ENCODE measurements around the gene SSH2.

Gene SSH2

GRCh38 chr17:29616300-29617048, 313.6 kb downstream of the SSH2 start:
- DNase-seq (ENCODE audit: extremely low read depth in 1 of 2, low read depth in 1 of 2) = no peak

DNA sequence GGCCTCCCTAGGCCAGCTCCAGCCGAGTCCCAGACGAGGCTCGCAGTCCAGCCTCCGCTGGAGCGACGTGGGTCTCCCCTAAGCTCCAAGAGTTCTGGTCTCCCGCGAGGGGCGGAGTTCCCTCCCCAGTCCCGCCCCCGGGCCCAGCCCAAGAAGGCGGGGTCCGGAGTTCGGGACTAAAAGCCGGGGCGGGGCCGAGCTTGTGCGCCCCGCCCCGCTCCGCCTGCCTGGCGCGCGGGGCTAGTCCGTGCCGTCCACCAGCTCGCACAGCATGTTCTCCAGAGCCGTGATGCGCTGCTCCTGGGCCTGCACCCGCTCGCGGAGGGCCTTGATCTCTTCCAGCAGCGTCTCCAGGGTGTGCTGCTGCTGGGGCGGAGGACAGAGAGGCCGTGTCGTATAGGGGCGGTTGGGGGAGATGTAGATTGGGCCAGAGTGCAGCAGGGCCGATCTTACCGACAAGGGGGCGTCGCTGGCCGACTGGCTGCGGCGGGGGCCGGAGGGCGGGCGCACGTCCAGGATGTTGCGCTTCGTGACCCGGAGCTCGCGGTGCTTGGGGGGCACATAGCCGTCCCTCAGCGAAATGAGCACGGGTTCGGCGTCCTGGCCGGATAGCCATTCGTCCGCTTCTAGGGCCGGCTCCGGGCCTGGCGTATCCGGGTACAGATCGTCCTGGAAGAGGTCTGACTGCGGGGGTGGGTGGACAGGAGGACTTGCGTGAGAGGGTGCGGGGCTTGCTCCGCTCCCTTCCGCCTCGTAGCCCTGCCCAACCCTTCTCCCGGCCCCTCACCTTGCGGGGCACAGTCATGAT, 314.3 kb downstream of the SSH2 start:
- peak in 1 of 2 donors; percentile 73 for DNase-seq (ENCODE audit: extremely low read depth in 1 of 2, low read depth in 1 of 2)

- DNase-seq (ENCODE audit: extremely low read depth in 1 of 2, low read depth in 1 of 2) = peak; percentile 49 to 52
Observed at GRCh38 chr17:29615048-29615385, 315.0 kb downstream of the SSH2 start.

DNA sequence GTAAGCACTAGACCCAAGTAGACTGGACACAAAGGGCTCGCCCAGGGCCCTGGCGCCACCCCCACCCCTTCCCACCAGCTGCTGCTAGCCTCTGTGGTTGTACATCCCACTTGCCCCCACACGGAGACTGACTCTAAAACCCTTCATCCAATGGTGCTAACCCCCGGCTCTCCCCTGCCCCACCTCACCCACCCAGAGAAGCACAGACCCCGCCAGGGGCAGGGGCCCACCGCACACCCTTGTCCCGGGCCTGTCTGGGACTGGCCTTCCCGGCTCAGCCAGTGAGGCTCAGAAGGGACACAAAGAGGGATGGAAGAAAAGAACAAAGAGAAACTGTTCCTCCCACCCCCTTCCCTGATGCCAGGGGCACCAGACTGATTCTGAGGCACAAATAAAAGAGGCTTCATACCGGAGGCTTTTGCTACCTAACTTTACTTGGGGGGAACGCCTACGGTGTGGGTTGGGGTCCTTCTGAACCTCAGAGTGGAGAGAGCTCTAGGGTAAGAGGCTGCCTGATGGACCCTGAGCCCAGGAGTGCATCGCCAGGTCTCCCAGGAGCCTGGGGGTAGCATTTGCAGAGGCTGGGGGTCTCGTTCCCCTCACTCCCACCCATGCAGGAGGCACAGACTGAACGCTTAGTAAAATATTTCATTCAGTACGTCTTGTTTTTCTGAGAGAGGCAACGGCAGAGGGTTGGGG, 315.5 kb downstream of the SSH2 start:
- DNase-seq (ENCODE audit: extremely low read depth in 1 of 2, low read depth in 1 of 2) = no peak

- DNase-seq (ENCODE audit: extremely low read depth in 1 of 2, low read depth in 1 of 2) = no peak
Observed at GRCh38 chr17:29613856-29614255, 316.2 kb downstream of the SSH2 start.

GRCh38 chr17:29613352-29613837, 316.6 kb downstream of the SSH2 start:
- DNase-seq (ENCODE audit: extremely low read depth in 1 of 2, low read depth in 1 of 2) = peak; percentile 79 to 92

DNA sequence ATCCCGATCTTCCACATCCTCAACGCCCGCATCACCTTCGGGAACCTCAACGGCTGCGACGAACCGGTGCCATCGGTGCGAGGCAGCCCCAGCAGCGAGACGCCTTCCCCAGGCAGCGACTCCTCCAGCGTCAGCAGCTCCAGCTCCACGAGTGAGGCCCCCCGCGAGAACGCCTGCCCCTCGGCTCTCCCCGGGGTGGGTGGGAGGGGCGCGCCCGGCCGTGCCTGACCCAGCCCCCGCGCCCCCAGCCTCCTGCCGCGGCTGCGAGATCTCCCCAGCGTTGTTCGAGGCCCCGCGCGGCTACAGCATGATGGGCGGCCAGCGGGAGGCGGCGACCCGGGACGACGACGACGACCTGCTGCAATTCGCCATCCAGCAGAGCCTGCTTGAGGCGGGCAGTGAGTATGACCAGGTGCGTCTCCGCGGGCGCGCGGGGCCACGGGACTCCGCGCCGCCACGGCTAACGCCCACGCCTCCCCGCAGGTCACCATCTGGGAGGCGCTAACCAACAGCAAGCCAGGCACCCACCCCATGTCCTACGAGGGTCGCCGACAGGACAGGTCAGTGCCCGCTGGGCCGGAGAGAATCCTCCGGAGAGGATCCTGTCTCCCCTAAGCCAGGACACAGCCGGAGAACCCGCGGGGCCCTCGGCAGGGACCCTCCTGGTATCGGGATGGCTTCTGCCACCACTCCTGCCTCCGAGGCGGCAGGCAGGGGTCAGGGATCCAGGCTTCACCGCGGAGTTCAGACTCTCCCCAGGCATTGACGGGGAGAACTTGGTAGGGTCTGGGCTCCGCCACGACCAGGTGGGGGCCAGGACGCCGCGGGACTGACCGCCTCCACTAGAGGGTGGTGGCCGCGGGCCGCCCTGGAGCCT, 317.4 kb downstream of the SSH2 start:
- DNase-seq (ENCODE audit: extremely low read depth in 1 of 2, low read depth in 1 of 2) = no peak

DNA sequence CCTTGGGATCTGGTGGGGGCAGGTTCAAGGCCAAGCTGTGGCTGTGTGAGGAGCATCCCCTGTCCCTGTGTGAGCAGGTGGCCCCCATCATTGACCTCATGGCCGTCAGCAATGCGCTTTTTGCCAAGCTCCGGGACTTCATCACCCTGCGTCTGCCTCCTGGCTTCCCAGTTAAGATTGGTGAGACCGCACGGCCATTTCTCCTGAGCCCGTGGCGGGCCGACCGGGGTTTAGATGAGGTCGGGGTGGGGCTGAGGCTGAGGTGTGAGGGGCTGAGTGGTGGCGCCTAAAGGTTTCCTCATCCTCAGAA, 318.0 kb downstream of the SSH2 start:
- no peak for DNase-seq (ENCODE audit: extremely low read depth in 1 of 2, low read depth in 1 of 2)

- DNase-seq (ENCODE audit: extremely low read depth in 1 of 2, low read depth in 1 of 2) = no peak
Observed at GRCh38 chr17:29611351-29612093, 318.5 kb downstream of the SSH2 start.

DNA sequence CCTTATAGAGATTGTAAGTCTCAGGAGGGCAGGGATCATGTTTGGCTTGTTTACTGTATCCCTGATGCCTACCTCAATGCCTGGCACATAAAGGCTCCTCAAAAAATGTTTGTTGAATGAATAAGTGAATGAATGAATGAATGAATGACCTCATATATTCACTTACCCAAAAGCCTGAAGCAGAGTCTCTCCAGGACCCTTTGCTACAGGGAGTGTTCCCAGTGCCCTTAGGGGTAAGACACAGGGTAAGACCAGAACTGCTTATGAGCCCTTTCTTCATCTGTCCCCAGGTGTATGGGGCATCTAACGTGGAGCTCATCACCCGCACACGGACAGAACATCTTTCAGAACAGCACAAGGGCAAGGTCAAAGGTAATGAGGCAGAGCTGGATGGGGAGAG, 319.6 kb downstream of the SSH2 start:
- no peak for DNase-seq (ENCODE audit: extremely low read depth in 1 of 2, low read depth in 1 of 2)

DNA sequence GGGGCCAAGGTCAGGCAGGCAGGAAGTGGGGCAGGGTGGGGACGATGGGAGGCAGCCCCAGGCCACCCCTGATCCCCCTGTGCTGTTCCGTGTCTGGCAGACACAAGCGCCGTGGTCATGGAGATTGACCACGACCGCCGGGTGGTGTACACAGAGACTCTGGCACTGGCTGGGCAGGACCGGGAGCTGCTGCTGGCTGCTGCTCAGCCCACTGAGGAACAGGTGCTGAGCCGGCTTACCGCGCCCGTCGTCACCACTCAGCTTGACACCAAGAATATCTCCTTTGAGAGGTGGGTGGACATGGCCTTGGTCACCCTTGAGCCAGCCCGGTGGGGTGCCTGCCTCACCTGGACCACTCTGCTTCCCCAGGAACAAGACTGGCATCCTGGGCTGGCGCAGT, 321.0 kb downstream of the SSH2 start:
- DNase-seq (ENCODE audit: extremely low read depth in 1 of 2, low read depth in 1 of 2) = no peak

- no peak for DNase-seq (ENCODE audit: extremely low read depth in 1 of 2, low read depth in 1 of 2)
Observed at GRCh38 chr17:29607557-29608195, 322.4 kb downstream of the SSH2 start.

DNA sequence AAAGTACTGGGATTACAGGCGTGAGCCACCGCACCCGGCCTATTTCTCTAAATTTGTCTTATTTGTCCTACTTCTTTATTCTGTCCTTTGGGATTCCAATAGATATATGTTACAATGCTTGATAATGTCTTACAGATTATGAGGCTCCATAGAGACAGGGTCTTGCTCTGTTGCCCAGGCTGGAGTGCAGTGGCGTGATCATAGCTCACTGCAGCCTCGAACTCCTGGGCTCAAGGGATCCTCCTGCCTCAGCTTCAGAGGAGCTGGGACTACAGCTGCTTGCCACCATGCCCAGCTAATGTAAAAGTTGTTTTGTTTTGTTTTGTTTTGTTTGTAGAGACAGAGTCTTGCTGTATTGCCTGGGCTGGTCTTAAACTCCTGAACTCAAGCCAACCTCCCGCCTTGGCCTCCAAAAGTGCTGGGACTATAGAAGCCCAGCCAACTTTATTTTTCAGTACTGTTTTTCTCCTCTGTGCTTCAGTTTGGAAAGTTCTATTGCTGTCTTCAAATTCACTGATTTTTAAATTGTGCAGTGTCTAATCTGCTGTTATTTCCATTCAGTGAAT, 326.8 kb downstream of the SSH2 start:
- DNase-seq (ENCODE audit: extremely low read depth in 1 of 2, low read depth in 1 of 2) = no peak

DNA sequence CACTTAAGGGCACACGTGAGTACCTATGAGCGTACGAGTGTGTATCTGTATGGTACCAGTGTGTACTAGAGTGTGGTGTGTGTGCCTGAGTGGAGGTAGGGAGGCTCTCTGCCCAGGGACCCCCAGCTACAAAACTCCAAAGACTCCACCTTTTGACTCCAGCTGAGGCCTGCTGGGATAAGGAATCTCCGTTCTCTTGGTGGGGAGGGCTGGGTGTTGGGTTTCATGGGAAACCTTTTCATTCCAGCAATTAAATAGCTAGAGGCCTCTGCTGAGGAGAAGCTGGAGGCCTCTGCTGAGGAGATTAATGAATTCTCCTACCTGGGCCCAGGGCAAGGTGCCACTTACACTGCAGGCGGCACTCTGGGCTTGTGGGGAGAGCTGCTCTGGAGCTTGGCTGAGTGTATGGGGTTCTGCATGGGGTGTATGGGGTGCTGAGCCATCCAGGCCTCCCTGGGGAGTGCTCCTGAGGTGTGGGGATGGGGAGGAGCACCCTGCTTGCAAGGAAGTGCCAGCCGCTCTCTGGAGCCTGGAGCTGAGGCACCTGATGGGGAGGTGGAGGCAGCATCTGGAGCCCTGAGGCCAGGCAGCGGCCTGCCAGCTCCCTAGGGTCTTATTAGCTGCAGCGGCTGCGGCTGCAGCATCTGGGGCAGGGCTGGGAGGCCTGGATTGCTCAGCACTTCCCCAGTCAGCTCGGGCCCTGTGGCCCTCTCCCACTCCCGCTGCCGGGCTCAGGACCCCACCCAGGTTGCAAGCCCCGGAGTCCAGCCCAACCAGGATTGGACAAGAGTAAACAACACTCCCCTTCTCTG, 332.5 kb downstream of the SSH2 start:
- DNase-seq (ENCODE audit: extremely low read depth in 1 of 2, low read depth in 1 of 2) = no peak

- no peak for DNase-seq (ENCODE audit: extremely low read depth in 1 of 2, low read depth in 1 of 2)
Observed at GRCh38 chr17:29596811-29597210, 333.2 kb downstream of the SSH2 start.

- DNase-seq (ENCODE audit: extremely low read depth in 1 of 2, low read depth in 1 of 2) = no peak
Observed at GRCh38 chr17:29595943-29596774, 333.9 kb downstream of the SSH2 start.

- DNase-seq (ENCODE audit: extremely low read depth in 1 of 2, low read depth in 1 of 2) = no peak
Observed at GRCh38 chr17:29595107-29595942, 334.7 kb downstream of the SSH2 start.
